B cell (primary cell): Measurements from ENCODE around the gene CELA3B. TPM values are rescaled to one million over a fixed set of nuclear protein-coding genes. Genes with fewer than 3 reads are reported as not detected.

Experiments
- ATAC-seq: fragments of 200-7000 bp; cut with Tn5 transposase; one replicate; pipeline ENCODE4 v1.10.0; 2021; ENCODE audit warnings: low read depth, mild to moderate bottlenecking, moderate number of reproducible peaks, moderate library complexity
- CTCF ChIA-PET: fragments of 350-600 bp; sonication (Branson Sonifier 250); formaldehyde crosslinking; loops from one replicate; lab custom pipeline; 2021; ENCODE audit warnings: antibody characterized with exemption, inconsistent platforms; lab: Charles Lee
- POLR2A ChIA-PET: fragments of 350-600 bp; sonication (Branson Sonifier 250); formaldehyde crosslinking; loops from one replicate; lab custom pipeline; 2021; ENCODE audit warnings: antibody characterized with exemption; lab: Charles Lee
- DNase-seq: peaks from one replicate; pipeline ENCODE4 v3.0.0; 2013
- H2AFZ ChIP-seq: 2 replicates; pipeline ENCODE4 v1.6.1; 2012; ENCODE audit warnings: mild to moderate bottlenecking, low read depth, low read length; ENCODE audit not compliant: insufficient read depth, poor library complexity, severe bottlenecking
- H3K27ac ChIP-seq, 2 donors: 1 replicate in 1 of 2; 2 replicates in 1 of 2; pipeline ENCODE4 v1.5.1; 2012 to 2013; ENCODE audit warnings: low read length in 2 of 2, mild to moderate bottlenecking in 2 of 2, moderate library complexity in 1 of 2
- H3K27me3 ChIP-seq, 4 experiments: fragments of 200-600 bp in 1 of 4; sonication (generic) in 1 of 4; replicated peaks in 1 of 4; 1 replicate in 2 of 4; 2 replicates in 2 of 4; pipeline versions ENCODE4 v1.6.1 to v1.7.0; 2013 to 2016; ENCODE audit warnings: low read length in 3 of 4, mild to moderate bottlenecking in 2 of 4, mixed read lengths in 1 of 4, moderate library complexity in 1 of 4; ENCODE audit not compliant: insufficient read depth in 4 of 4, control insufficient read depth in 3 of 4; ENCODE audit errors: control extremely low read depth in 1 of 4
- H3K36me3 ChIP-seq, 2 experiments: replicated peaks in 1 of 2; 1 replicate in 1 of 2; 2 replicates in 1 of 2; pipeline versions ENCODE4 v1.6.1 to v1.7.1; 2013; ENCODE audit warnings: low read length in 1 of 2; ENCODE audit not compliant: insufficient read depth in 2 of 2, control insufficient read depth in 1 of 2; ENCODE audit errors: control extremely low read depth in 1 of 2, extremely low read depth in 1 of 2
- H3K4me1 ChIP-seq, 2 donors: fragments of 200-600 bp in 1 of 2; sonication (generic) in 1 of 2; 1 replicate in 1 of 2; 2 replicates in 1 of 2; pipeline versions ENCODE4 v1.5.1 to v1.6.1; 2013 to 2017; ENCODE audit warnings: low read length in 2 of 2; ENCODE audit not compliant: control insufficient read depth in 2 of 2, insufficient read depth in 2 of 2
- H3K4me2 ChIP-seq: replicated peaks from 2 replicates; pipeline ENCODE3; 2012; ENCODE audit warnings: mild to moderate bottlenecking, low read depth, low read length; ENCODE audit not compliant: poor library complexity, severe bottlenecking
- H3K4me3 ChIP-seq, 5 experiments: fragments of 200-600 bp in 1 of 5; sonication (generic) in 1 of 5; 1 replicate in 3 of 5; 2 replicates in 2 of 5; pipeline versions ENCODE4 v1.5.1 to v1.7.0; 2011 to 2016; ENCODE audit warnings: low read length in 4 of 5, mild to moderate bottlenecking in 4 of 5, low read depth in 2 of 5, control low read depth in 1 of 5, moderate library complexity in 1 of 5; ENCODE audit not compliant: insufficient read depth in 1 of 5; ENCODE audit errors: control extremely low read depth in 1 of 5, extremely low read depth in 1 of 5
- H3K79me2 ChIP-seq: fragments of 200-600 bp; sonication (generic); one replicate; pipeline ENCODE4 v1.6.0; 2016; ENCODE audit warnings: low read length; ENCODE audit not compliant: control insufficient read depth, insufficient read depth
- H3K9ac ChIP-seq: fragments of 200-600 bp; sonication (generic); 2 replicates; pipeline ENCODE4 v1.6.1; 2017; ENCODE audit warnings: mild to moderate bottlenecking, low read length, moderate library complexity
- H3K9me3 ChIP-seq, 3 donors: one replicate each; pipeline versions ENCODE4 v1.6.1 to v1.7.1; 2013; ENCODE audit warnings: low read length in 2 of 3; ENCODE audit not compliant: control insufficient read depth in 2 of 3, insufficient read depth in 1 of 3; ENCODE audit errors: control extremely low read depth in 1 of 3
- H4K20me1 ChIP-seq: 2 replicates; pipeline ENCODE4 v1.6.0; 2012; ENCODE audit warnings: mild to moderate bottlenecking, low read length; ENCODE audit not compliant: insufficient read depth, control insufficient read depth, poor library complexity, severe bottlenecking
- H3K27ac Mint-ChIP-seq: one replicate; pipeline ENCODE4 v1.8.0; 2021; ENCODE audit warnings: mixed read lengths
- H3K27me3 Mint-ChIP-seq: one replicate; pipeline ENCODE4 v1.8.0; 2021; ENCODE audit warnings: mixed read lengths
- H3K4me1 Mint-ChIP-seq: one replicate; pipeline ENCODE4 v1.8.0; 2021; ENCODE audit warnings: mixed read lengths
- H3K4me3 Mint-ChIP-seq: one replicate; pipeline ENCODE4 v1.8.0; 2021; ENCODE audit warnings: mixed read lengths
- H3K9me3 Mint-ChIP-seq: one replicate; pipeline ENCODE4 v1.8.0; 2022; ENCODE audit warnings: mixed read lengths; ENCODE audit not compliant: insufficient read depth
- CTCF ChIP-seq: fragments of 200-600 bp; IDR thresholded peaks from one replicate; pipeline ENCODE4 v1.8.0; 2022; ENCODE audit warnings: antibody characterized with exemption, mild to moderate bottlenecking
- EZH2 ChIP-seq: IDR thresholded peaks from 2 replicates; pipeline ENCODE4 v1.6.1; 2012; ENCODE audit warnings: borderline replicate concordance, low read depth, mild to moderate bottlenecking, moderate library complexity, low read length; ENCODE audit not compliant: insufficient read depth, poor library complexity, severe bottlenecking
- WGBS: methylation state at CpG from one replicate; pipeline ENCODE4 v1.1.5; 2013; ENCODE audit warnings: missing lambda C conversion rate; ENCODE audit not compliant: insufficient coverage; 5-methylcytosine and 5-hydroxymethylcytosine counted together
- intact Hi-C: fragments of 100-400 bp; cut with micrococcal nuclease; formaldehyde crosslinking; loops from one replicate; pipeline ENCODE4 v1.10.0; 2022
- polyA plus RNA-seq: library from polyadenylated mRNA; depleted of rRNA; stranded (reverse); fragments of >200 nt; gene quantifications from 2 replicates; pipeline ENCODE4 v1.2.3, GENCODE V29; 2012
- total RNA-seq, 2 donors: library from RNA; stranded (reverse); fragments of 120-200 nt in 1 of 2; gene quantifications; 1 replicate in 1 of 2; 2 replicates in 1 of 2; pipeline versions ENCODE4 v1.2.3 to v1.2.4, GENCODE V29; 2013 to 2022

The CELA3B gene
- total and polyA plus RNA-seq, 2 donors (not counting 1 experiment from before 2014, with no cell fraction given) = not detected

DNA sequence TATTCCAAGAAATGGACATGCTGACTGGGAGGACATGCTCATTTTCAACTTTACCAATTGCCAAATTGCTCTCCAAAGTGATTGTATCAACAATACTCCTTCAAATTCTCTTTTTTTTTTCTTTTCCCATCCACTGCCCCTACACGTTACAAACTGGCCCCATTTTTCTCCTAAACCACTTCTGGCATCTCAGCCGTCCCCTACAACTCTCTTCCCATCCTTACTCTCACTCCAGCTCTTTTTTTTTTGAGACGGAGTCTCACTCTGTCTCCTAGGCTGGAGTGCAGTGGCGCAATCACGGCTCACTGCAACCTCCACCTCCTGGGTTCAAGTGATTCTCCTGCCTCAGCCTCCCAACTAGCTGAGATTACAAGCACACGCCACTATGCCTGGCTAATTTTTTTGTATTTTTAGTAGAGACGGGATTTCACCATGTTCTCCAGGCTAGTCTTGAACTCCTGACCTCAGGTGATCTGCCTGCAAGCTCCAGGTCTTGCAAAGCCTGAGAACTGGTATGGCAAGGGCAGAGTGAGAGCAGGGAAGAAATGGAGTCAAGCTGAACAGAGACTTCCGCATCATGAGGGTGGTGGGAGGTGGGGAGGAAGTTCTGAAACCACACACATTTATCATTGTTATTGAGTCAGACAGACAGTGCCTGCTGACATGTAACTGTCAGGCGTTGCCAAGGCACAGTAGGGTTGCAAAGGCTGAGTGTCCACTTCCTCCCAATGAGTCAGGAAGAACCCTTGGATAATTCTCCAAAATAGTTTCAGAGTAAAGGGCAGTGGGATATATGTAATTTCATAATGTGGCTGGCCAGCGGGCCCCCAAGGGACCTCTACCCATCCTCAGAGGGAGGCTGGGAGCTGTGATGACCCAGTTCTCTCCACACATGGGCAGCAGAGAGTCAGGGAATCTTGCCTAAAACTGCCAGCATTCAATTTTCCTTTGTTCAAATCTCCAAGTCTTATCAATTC is 42.0 kb downstream of the CELA3B start:
- no peaks in the 10 kb centered on the region for H3K9me3 ChIP-seq
- no peak overlapping the region for H3K4me3 ChIP-seq
- H3K9me3 Mint-ChIP-seq = no peaks in the 10 kb centered on the region
- H3K79me2 ChIP-seq = peaks cover 8% of the 10 kb centered on the region
- H3K27me3 Mint-ChIP-seq = no peaks in the 10 kb centered on the region
- ChIA-PET POLR2A (interaction anchor here (0.7 to 1.4 kb wide), 3 partner anchors 34 to 254 kb away, joined by 3 to 11 read pairs (median 4); partner anchors contain the start of gene CDC42), CTCF (interaction anchor here (0.7 to 1.5 kb wide), 9 partner anchors 13 to 466 kb away, joined by 3 to 4 read pairs (median 3); partner anchors contain the start of gene CDC42)
- peak overlapping the region; percentile 61 for H3K4me3 Mint-ChIP-seq
- H2AFZ ChIP-seq = peak overlapping the region; percentile 43
- no peaks in the 10 kb centered on the region for H4K20me1 ChIP-seq
- peak overlapping the region; percentile 25 for H3K9ac ChIP-seq
- H3K27me3 ChIP-seq = no peaks in the 10 kb centered on the region
- H3K27ac Mint-ChIP-seq = peak overlapping the region; percentile 87
- no peaks in the 10 kb centered on the region for H3K36me3 ChIP-seq
- peak; percentile 41 for DNase-seq
- H3K4me1 Mint-ChIP-seq = peaks cover 22% of the 10 kb centered on the region
- 66% methylated on average over 5 of the region's 10 CpGs for whole genome bisulfite sequencing
- peaks cover 12 to 20% of the 10 kb centered on the region in 2 donors for H3K4me1 ChIP-seq
- TF ChIP-seq CTCF (peak; percentile 42), EZH2 (no peak)
- H3K27ac ChIP-seq = peak overlapping the region; percentile 33 to 83
- H3K4me2 ChIP-seq = peak overlapping the region; percentile 40
- ATAC-seq = peak; percentile 94
- intact Hi-C loops = no loop called here
